Fibroblast of the aortic adventitia (primary cell): ENCODE data around the gene GTPBP3. TPM values are rescaled to one million over a fixed set of nuclear protein-coding genes. Genes with fewer than 3 reads are reported as not detected.
"Not testable (repeated sequence)": the region's sequence is repeated elsewhere in the genome, so short reads cannot be mapped to it uniquely, and the experiment has no call there.

Experiments used
- DNase-seq: peaks from one replicate; pipeline ENCODE4 v3.0.0-alpha.2; 2010; ENCODE audit warnings: low read depth
- H3K4me3 ChIP-seq: 2 replicates; pipeline ENCODE4 v1.5.1; 2011; ENCODE audit warnings: low read depth, mild to moderate bottlenecking, control low read depth, low read length, moderate library complexity
- total RNA-seq: library from RNA; depleted of rRNA; stranded (reverse); fragments of >200 nt; gene quantifications from 2 replicates; pipeline ENCODE4 v1.2.3, GENCODE V29; 2012; ENCODE audit warnings: low replicate concordance
- TF ChIP-seq, protein P1 (sequence below): IDR thresholded peaks from 2 replicates; pipeline ENCODE4 v1.5.1; 2011; ENCODE audit warnings: mild to moderate bottlenecking, low read length, control low read depth, inconsistent platforms; ENCODE audit not compliant: insufficient read depth

The GTPBP3 gene
- total RNA-seq, 1 donor: 12.1 TPM

DNA sequence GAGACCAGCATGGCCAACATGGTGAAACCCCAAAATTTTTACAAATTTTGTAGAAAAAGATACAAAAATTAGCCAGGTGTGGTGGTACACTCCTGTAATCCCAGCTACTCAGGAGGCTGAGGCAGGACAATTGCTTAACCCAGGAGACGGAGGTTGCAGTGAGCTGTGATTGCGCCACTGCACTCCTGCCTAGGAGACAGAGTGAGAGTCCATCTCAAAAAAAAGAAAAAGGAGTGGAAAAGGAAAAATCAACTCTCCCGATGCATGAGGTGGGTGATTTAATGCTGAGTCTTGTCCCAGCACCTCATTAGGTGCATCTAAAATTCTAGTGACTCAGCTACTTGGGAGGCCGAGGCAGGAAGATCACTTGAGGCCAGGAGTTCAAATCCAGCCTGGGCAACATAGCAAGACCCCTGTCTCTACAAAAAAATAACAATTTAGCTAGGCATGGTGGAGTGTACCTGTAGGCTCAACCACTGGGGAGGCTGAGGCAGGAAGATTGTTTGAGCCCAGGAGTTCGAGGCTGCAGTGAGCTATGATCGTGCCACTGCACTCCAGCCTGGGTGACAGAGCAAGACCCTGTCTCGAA lies 19.8 kb downstream of the GTPBP3 start:
- no peak overlapping the region for H3K4me3 ChIP-seq
- no peak for DNase-seq
- TF ChIP-seq, protein P1, sequence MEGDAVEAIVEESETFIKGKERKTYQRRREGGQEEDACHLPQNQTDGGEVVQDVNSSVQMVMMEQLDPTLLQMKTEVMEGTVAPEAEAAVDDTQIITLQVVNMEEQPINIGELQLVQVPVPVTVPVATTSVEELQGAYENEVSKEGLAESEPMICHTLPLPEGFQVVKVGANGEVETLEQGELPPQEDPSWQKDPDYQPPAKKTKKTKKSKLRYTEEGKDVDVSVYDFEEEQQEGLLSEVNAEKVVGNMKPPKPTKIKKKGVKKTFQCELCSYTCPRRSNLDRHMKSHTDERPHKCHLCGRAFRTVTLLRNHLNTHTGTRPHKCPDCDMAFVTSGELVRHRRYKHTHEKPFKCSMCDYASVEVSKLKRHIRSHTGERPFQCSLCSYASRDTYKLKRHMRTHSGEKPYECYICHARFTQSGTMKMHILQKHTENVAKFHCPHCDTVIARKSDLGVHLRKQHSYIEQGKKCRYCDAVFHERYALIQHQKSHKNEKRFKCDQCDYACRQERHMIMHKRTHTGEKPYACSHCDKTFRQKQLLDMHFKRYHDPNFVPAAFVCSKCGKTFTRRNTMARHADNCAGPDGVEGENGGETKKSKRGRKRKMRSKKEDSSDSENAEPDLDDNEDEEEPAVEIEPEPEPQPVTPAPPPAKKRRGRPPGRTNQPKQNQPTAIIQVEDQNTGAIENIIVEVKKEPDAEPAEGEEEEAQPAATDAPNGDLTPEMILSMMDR: no peak

DNA sequence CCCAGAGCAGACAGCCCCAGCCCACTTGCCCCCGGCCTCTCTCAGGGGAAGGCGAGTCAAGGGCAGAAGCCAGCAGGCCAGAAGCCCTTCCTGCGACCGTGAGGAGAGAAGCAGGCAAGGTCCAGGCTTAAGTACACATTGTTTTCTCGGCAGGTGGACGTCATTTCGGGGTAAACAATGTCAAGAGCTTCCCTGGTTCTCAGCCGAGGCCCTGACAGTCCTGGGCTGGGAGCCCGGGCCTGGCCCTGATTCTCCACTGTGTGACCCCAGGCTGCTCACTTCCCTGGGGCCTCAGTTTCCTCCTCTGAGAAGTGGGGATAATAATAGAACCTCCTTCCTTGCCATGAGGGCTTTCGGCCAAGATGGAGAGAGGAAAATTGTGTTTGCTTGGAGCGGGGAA lies 20.4 kb downstream of the GTPBP3 start:
- no peak overlapping the region for H3K4me3 ChIP-seq
- TF ChIP-seq, protein P1: no peak
- DNase-seq: no peak

DNA sequence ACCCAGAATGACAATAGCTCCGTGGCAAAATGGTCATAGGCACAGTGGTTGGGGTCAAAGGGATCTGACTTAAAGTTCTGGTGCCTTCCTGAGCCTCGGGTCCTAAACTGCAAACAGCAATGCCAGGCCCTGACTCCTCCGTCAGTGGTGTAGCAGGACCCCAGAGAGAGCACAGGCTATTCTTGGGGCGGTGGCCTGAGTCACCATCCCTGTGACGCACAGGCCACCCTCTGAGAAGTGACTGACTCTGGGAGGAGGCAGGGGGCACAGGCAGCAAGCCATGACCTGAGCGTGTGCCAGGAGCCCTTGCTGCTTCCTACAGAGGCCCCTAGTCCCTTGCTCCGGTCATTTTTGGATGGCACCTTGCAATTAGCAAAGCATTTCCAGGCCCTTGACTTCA lies 21.0 kb downstream of the GTPBP3 start:
- H3K4me3 ChIP-seq: no peak overlapping the region
- no peak for DNase-seq
- TF ChIP-seq, protein P1: no peak

DNA sequence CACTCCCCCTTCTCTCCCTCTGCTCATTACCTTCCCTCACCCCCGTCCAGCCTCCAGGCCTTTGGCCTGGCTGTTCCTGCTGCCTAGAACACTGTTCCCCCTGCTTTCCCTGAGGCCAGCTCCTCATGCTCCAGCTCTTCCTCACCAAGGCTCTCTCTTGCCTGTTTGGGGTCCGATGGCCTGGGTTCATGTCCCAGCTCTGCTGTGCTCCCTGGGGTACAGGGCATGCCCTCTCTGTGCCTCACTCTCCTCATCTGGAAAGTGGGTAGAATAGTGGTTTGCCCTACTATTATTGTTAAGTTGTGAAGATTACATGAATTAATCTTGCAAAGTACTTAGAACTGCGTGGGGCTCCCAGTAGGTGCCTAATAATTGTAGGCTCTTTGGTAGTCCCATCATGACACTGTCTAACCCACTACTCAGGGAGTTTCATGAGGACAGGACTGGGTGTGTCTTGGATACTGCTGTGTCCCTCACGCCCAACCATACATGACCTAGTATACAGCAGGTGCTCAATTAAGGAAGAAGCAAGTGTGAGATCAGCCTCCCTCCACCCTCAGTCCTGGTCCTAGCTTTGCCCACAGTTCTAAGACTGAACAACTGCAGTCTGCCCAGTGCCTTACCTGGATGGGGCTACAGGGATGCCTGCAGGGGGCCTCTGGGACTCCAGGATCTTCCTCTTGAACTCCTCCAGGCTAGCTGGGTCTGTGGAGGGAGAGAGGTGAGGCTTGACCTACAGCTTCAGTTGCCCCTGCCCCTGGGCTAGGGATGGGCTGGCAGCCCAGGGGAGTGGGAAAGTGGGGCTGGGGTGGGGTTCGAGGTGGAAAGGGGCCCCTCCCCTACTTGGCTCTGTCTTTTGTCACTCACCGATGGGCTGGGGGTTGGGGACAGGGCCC lies 22.8 kb downstream of the GTPBP3 start:
- TF ChIP-seq, protein P1: no peak
- no peak overlapping the region for H3K4me3 ChIP-seq
- DNase-seq: no peak

DNA sequence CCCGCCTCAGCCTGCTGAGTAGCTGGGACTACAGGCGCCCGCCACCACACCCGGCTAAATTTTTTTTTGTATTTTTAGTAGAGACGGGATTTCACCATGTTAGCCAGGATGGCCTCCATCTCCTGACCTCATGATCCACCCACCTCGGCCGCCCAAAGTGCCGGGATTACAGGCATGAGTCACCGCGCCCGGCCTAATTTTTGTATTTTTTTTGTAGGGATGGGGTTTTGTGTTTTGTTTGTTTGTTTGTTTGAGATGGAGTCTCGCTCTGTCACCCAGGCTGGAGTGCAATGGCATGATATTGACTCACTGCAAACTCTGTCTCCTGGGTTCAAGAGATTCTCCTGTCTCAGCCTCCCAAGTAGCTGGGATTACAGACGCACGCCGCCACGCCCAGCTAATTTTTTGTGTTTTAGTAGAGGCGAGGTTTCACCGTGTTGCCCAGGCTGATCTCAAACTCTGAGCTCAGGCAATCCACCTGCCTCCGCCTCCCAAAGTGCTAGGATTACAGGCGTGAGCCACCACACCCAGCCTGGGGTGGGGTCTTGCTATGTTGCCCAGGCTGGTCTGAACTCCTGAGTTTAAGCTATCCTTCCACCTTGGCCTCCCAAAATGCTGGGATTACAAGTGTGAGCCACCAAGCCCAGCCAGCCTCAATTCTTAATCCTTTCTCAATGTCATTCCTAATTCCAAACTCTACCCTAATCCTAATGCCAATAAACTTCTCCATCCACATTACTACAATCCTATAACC lies 26.7 kb downstream of the GTPBP3 start:
- H3K4me3 ChIP-seq, DNase-seq: not testable (repeated sequence)

DNA sequence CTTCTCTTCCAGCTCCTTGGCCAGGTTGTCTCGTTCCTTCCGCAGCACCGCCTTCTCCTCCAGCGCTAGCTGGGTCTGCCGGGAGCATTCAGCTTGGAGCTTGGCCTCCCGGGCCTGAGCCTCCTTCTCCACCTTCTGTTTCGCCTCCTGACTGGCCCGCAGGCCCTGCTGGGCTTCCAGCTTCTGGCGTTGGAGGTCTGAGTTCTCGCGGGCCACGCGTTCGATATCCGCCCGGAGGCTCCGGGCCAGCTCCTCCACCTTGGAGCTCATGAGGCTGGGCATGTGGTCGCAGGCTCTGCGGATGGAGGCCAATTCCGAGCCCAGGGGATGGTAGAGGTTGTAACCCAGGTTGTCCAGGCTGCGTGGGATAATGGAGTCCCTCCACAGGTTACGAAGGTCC lies 28.0 kb downstream of the GTPBP3 start:
- no peak for DNase-seq
- TF ChIP-seq, protein P1: no peak
- no peak overlapping the region for H3K4me3 ChIP-seq
